MCF 10A (cell line): ENCODE measurements around the gene USP15. TPM values are rescaled to one million over a fixed set of nuclear protein-coding genes. Genes with fewer than 3 reads are reported as not detected.

Experiments used
- BruUV-seq: library from RNA; stranded (reverse); fragments of 400-500 nt; replicated peaks from 2 replicates; lab custom pipeline; 2021; lab: Mats Ljungman, UMichigan
- CTCF ChIA-PET: fragments of 300-600 bp; sonication (Branson Sonifier 250); formaldehyde crosslinking; extraction: SDS; loops from one replicate; lab custom pipeline; 2021; ENCODE audit warnings: antibody characterized with exemption, inconsistent platforms; lab: Yijun Ruan, JAX
- POLR2A ChIA-PET: fragments of 300-600, 350-650 bp; sonication (Branson Sonifier 250); formaldehyde crosslinking; extraction: SDS; loops from one replicate; lab custom pipeline; 2020; ENCODE audit warnings: antibody characterized with exemption, inconsistent platforms; lab: Yijun Ruan, JAX
- DNase-seq: peaks from one replicate; pipeline ENCODE4 v3.0.0-alpha.2; 2018; ENCODE audit not compliant: unreplicated experiment
- H3K27ac Mint-ChIP-seq: one replicate; pipeline ENCODE4 v1.8.0; 2022; ENCODE audit warnings: mild to moderate bottlenecking, low read depth, mixed read lengths; ENCODE audit not compliant: unreplicated experiment
- H3K27me3 Mint-ChIP-seq: one replicate; pipeline ENCODE4 v1.8.0; 2022; ENCODE audit warnings: mixed read lengths; ENCODE audit not compliant: insufficient read depth, unreplicated experiment
- H3K36me3 Mint-ChIP-seq: one replicate; pipeline ENCODE4 v1.8.0; 2022; ENCODE audit warnings: mild to moderate bottlenecking, moderate library complexity, mixed read lengths; ENCODE audit not compliant: insufficient read depth, unreplicated experiment
- H3K4me1 Mint-ChIP-seq: one replicate; pipeline ENCODE4 v1.8.0; 2022; ENCODE audit warnings: mixed read lengths; ENCODE audit not compliant: insufficient read depth, unreplicated experiment
- H3K4me3 Mint-ChIP-seq: one replicate; pipeline ENCODE4 v1.8.0; 2022; ENCODE audit warnings: mild to moderate bottlenecking, moderate library complexity, mixed read lengths; ENCODE audit not compliant: unreplicated experiment
- H3K9me3 Mint-ChIP-seq: one replicate; pipeline ENCODE4 v1.8.0; 2022; ENCODE audit warnings: mixed read lengths; ENCODE audit not compliant: unreplicated experiment
- intact Hi-C: fragments of 100-400 bp; cut with micrococcal nuclease; formaldehyde crosslinking; loops from 2 replicates; pipeline ENCODE4 v1.14.1; 2022
- total RNA-seq: library from RNA; stranded (reverse); gene quantifications from 2 replicates; pipeline ENCODE4 v1.2.3, GENCODE V29; 2022
- TF ChIP-seq, protein P1 (sequence below): fragments of 200-600 bp; IDR thresholded peaks from one replicate; pipeline ENCODE4 v1.8.0; 2022; ENCODE audit warnings: antibody characterized with exemption, mild to moderate bottlenecking; ENCODE audit not compliant: unreplicated experiment

Gene USP15
- total RNA-seq, 1 experiment from 2014 or later = 71.0 TPM

DNA sequence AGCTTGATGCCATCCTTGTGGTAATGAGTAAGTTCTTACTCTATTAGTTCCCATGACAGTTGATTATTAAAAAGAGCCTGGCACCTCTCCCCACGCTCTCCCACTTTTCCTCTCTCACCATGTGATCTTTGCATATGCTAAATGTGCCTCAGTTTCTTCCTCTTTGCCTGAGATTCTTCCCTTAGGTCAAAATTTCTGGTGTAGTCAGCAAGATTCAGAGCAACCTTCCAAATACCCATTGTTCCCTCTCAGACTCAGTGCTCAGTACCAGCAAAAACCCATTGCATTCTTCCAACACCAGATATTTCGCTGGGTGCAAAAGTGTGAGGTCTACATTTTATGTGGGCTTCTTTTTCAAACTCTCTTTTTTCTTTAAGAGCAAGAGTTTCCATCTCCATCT lies 10.8 kb upstream of the USP15 start:
- no peak for DNase-seq
- H3K27ac Mint-ChIP-seq = peak overlapping the region; percentile 83
- H3K36me3 Mint-ChIP-seq = no peaks in the 10 kb centered on the region
- peaks cover 42% of the 10 kb centered on the region for H3K4me1 Mint-ChIP-seq
- no peak overlapping the region for H3K4me3 Mint-ChIP-seq
- ChIA-PET POLR2A (interaction anchor here (1.6 to 5.1 kb wide), 2 partner anchors 9 to 39 kb away, joined by 4 to 34 read pairs; partner anchors contain the start of gene USP15), CTCF (no interaction called here)
- TF ChIP-seq, protein P1, sequence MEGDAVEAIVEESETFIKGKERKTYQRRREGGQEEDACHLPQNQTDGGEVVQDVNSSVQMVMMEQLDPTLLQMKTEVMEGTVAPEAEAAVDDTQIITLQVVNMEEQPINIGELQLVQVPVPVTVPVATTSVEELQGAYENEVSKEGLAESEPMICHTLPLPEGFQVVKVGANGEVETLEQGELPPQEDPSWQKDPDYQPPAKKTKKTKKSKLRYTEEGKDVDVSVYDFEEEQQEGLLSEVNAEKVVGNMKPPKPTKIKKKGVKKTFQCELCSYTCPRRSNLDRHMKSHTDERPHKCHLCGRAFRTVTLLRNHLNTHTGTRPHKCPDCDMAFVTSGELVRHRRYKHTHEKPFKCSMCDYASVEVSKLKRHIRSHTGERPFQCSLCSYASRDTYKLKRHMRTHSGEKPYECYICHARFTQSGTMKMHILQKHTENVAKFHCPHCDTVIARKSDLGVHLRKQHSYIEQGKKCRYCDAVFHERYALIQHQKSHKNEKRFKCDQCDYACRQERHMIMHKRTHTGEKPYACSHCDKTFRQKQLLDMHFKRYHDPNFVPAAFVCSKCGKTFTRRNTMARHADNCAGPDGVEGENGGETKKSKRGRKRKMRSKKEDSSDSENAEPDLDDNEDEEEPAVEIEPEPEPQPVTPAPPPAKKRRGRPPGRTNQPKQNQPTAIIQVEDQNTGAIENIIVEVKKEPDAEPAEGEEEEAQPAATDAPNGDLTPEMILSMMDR = no peak
- intact Hi-C loops = no loop called here
- BruUV-seq = no TSS peak
- H3K27me3 Mint-ChIP-seq = no peaks in the 10 kb centered on the region
- no peaks in the 10 kb centered on the region for H3K9me3 Mint-ChIP-seq

DNA sequence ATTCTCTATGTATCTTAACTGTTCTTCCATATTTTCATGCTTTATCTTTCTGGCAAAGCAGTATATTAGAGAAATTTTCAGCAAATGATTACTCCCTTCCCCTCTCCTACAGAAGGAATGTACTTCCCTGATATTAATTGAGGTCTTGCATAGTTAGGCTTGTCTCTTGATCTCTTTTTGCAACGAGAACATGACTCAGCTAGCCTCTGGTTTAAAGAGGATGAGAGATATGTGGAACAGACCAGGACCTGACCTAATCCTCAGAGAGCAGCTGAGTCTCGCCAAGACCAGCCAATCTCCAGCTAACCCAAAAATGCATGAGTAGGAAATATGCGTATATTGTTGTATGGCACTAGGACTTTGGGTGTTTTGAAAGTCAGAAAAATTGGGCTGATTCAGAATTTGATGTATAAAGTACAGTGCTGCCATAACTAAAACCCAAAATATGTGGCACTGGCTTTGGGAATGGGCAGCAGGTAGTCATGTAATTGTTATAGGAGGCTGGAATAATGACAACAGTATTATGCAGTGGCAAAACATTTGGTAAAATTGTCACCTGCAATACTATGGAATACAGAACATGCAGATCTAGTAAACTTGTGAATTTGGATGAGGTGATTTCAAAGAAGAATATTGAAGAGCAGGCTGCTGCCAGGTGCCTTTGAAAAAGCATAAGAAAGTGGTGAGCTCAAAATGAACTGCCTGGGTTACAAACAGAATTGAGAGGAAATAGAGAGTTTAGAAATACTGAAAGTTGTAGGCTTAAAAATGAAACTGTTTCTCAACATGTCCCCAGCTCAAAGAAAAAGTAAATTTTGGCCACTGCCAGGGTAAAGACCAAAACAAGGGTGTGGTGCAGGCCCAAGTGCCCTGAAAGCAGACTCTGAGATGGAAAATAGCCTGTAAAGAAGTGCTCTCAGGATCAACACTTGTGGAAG lies 9.3 kb upstream of the USP15 start:
- H3K4me1 Mint-ChIP-seq = peaks cover 42% of the 10 kb centered on the region

DNA sequence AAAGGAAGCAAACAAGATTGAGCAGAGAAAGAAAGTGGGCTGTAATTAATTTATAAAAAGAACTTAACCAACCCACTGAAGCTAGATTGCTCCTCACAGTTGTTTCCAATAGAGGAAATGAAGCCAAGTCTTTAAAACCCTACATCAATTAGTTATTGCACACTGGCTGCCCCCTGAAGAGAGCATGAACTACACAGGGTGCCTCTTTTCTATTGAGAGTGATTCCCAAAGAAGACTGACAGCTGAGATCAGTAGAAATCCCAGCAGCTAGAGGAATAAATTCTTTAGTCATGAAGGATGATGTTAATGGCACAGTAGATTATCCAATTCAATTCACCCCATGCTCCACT lies 8.6 kb upstream of the USP15 start:
- peak overlapping the region; percentile 73 for H3K27ac Mint-ChIP-seq
- H3K27me3 Mint-ChIP-seq = no peaks in the 10 kb centered on the region
- no peak for DNase-seq
- no peak overlapping the region for H3K4me3 Mint-ChIP-seq
- TF ChIP-seq, protein P1 = no peak
- no peaks in the 10 kb centered on the region for H3K36me3 Mint-ChIP-seq
- no peaks in the 10 kb centered on the region for H3K9me3 Mint-ChIP-seq
- ChIA-PET CTCF (interaction anchor here (1.3 kb wide), 1 partner anchor 8 kb away, joined by 4 read pairs; the partner anchor contains the start of gene USP15), POLR2A (interaction anchor here (1.0 to 2.2 kb wide), 4 partner anchors 8 to 58 kb away, joined by 3 to 11 read pairs (median 4); partner anchors contain the start of gene USP15)
- H3K4me1 Mint-ChIP-seq = peaks cover 45% of the 10 kb centered on the region
- no TSS peak for BruUV-seq
- intact Hi-C loops = no loop called here

More for the DNA sequence above, 9.3 kb upstream of the USP15 start:
- Mint-ChIP-seq H3K4me3 (no peak overlapping the region), H3K27ac (peak overlapping the region; percentile 73), H3K36me3 (no peaks in the 10 kb centered on the region), H3K9me3 (no peaks in the 10 kb centered on the region), H3K27me3 (no peaks in the 10 kb centered on the region)
- CTCF ChIA-PET = interaction anchor here (1.3 kb wide), 1 partner anchor 9 kb away, joined by 4 read pairs; the partner anchor contains the start of gene USP15
- peak; percentile 31 for DNase-seq
- TF ChIP-seq, protein P1 = no peak
- intact Hi-C loops = no loop called here
- BruUV-seq = no TSS peak
- POLR2A ChIA-PET = interaction anchor here (0.5 to 2.2 kb wide), 5 partner anchors 8 to 101 kb away, joined by 3 to 11 read pairs (median 3); partner anchors contain the start of gene USP15

DNA sequence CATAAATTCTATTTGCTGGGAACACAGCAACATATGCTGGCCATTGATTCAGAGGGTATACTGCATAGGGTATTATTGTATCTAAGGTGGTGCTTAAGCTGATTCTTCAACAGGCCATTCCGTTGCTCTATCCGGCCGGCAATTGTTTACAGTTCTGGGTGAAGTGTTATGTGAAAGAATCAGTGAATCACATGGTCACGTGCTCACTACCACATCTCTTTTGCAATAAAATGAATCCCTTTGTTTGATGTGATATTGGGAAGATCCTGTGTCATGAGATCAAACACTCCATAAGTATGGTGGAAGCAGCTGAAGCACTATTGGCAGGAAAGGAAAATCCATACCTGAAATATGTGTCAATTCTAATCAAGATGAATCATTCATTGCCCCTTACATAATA lies 7.6 kb upstream of the USP15 start:
- CTCF ChIA-PET = interaction anchor here (1.0 kb wide), 1 partner anchor 59 kb away, joined by 5 read pairs; a partner anchor contains a TSS
- intact Hi-C loops = no loop called here
- no peak overlapping the region for H3K27ac Mint-ChIP-seq
- H3K4me3 Mint-ChIP-seq = no peak overlapping the region
- TF ChIP-seq, protein P1 = no peak
- H3K27me3 Mint-ChIP-seq = no peaks in the 10 kb centered on the region
- no TSS peak for BruUV-seq
- H3K9me3 Mint-ChIP-seq = no peaks in the 10 kb centered on the region
- H3K4me1 Mint-ChIP-seq = peaks cover 53% of the 10 kb centered on the region
- POLR2A ChIA-PET = interaction anchor here (0.7 to 2.2 kb wide), 2 partner anchors 10 to 64 kb away, joined by 4 read pairs; no protein-coding TSS in a partner anchor
- no peaks in the 10 kb centered on the region for H3K36me3 Mint-ChIP-seq
- peak; percentile 64 for DNase-seq
